HCT116 (cell line): ENCODE results near the gene COPS3. TPM values are rescaled to one million over a fixed set of nuclear protein-coding genes. Genes with fewer than 3 reads are reported as not detected.

Source experiments
- ATAC-seq: fragments of 200-7000 bp; cut with Tn5 transposase; 2 replicates; pipeline ENCODE4 v1.9.1; 2020; ENCODE audit warnings: mild to moderate bottlenecking, moderate library complexity
- BruUV-seq: library from RNA; stranded (reverse); fragments of 400-500 nt; replicated peaks from 2 replicates; lab custom pipeline; 2021; lab: Mats Ljungman, UMichigan
- CTCF ChIA-PET: fragments of 300-600 bp; sonication (Branson Sonifier 250); formaldehyde crosslinking; loops from one replicate; lab custom pipeline; 2021; ENCODE audit warnings: antibody characterized with exemption; lab: Charles Lee
- POLR2A ChIA-PET: fragments of 300-600, 350-600 bp; sonication (Branson Sonifier 250); formaldehyde crosslinking; loops from one replicate; lab custom pipeline; 2021; ENCODE audit warnings: antibody characterized with exemption; lab: Charles Lee
- RAD21 ChIA-PET, 2 experiments: fragments of 300-600 bp; sonication (Branson Sonifier 250); formaldehyde crosslinking; loops; one replicate each; lab custom pipeline; 2023; ENCODE audit warnings: low total read pairs in 2 of 2; ENCODE audit not compliant: uncharacterized antibody in 2 of 2, unreplicated experiment in 2 of 2, low non-redundant PET in 1 of 2; lab: Charles Lee
- DNase-seq: peaks from one replicate; pipeline ENCODE4 v3.0.0-alpha.2; 2010; ENCODE audit warnings: low read depth, low spot score
- H2AFZ ChIP-seq: fragments of 200-600 bp; shearing (Covaris generic), sonication (generic); 2 replicates; pipeline ENCODE4 v1.6.1; 2017; ENCODE audit warnings: low read depth, mixed run types, mixed read lengths, antibody characterized with exemption, low read length; ENCODE audit not compliant: poor library complexity, severe bottlenecking
- H3K27ac ChIP-seq: 2 replicates; pipeline ENCODE4 v1.5.1; 2012; ENCODE audit warnings: low read depth, low read length
- H3K27me3 ChIP-seq: fragments of 200-600 bp; sonication (generic); 2 replicates; pipeline ENCODE4 v1.6.1; 2016; ENCODE audit warnings: mixed run types, low read length, mixed read lengths; ENCODE audit not compliant: insufficient read depth
- H3K36me3 ChIP-seq, 2 experiments: fragments of 200-500 bp in 1 of 2; fragments of 200-600 bp in 1 of 2; sonication (Bioruptor generic) in 1 of 2; sonication (generic) in 1 of 2; 2 replicates each; pipeline versions ENCODE4 v1.5.1 to v1.6.1; 2014 to 2016; ENCODE audit warnings: low read length in 2 of 2, inconsistent platforms in 1 of 2, mixed read lengths in 1 of 2, mixed run types in 1 of 2; ENCODE audit not compliant: insufficient read depth in 2 of 2, control insufficient read depth in 1 of 2
- H3K4me1 ChIP-seq, 2 experiments: fragments of 200-600 bp in 1 of 2; sonication (generic) in 1 of 2; 2 replicates each; pipeline versions ENCODE4 v1.5.1 to v1.6.1; 2012 to 2017; ENCODE audit warnings: low read length in 2 of 2, inconsistent platforms in 1 of 2, mild to moderate bottlenecking in 1 of 2, mixed read lengths in 1 of 2, mixed run types in 1 of 2, moderate library complexity in 1 of 2; ENCODE audit not compliant: insufficient read depth in 2 of 2, control insufficient read depth in 1 of 2
- H3K4me2 ChIP-seq: fragments of 200-600 bp; sonication (generic); 2 replicates; pipeline ENCODE4 v1.6.1; 2017; ENCODE audit warnings: mixed run types, low read length, mixed read lengths
- H3K4me3 ChIP-seq, 2 experiments: fragments of 200-600 bp in 1 of 2; sonication (generic) in 1 of 2; replicated peaks in 1 of 2; 2 replicates each; pipeline ENCODE4 v1.5.1; 2011 to 2016; ENCODE audit warnings: low read length in 2 of 2, control low read depth in 1 of 2, low read depth in 1 of 2, mild to moderate bottlenecking in 1 of 2, mixed read lengths in 1 of 2, mixed run types in 1 of 2
- H3K79me2 ChIP-seq: fragments of 200-600 bp; sonication (generic); 2 replicates; pipeline ENCODE4 v1.6.1; 2017; ENCODE audit warnings: mild to moderate bottlenecking, mixed run types, low read length, moderate library complexity, mixed read lengths; ENCODE audit not compliant: insufficient read depth
- H3K9ac ChIP-seq: fragments of 200-600 bp; sonication (generic); 2 replicates; pipeline ENCODE4 v1.6.1; 2016; ENCODE audit warnings: low read length, mixed read lengths
- H3K9me2 ChIP-seq: fragments of 200-600 bp; sonication (generic), shearing (Covaris generic); 2 replicates; pipeline ENCODE4 v1.6.1; 2017; ENCODE audit warnings: mixed run types, mild to moderate bottlenecking, moderate library complexity; ENCODE audit not compliant: insufficient read depth
- H3K9me3 ChIP-seq, 2 experiments: fragments of 200-500 bp in 1 of 2; fragments of 200-600 bp in 1 of 2; sonication (Bioruptor generic) in 1 of 2; sonication (generic) in 1 of 2; 2 replicates each; pipeline ENCODE4 v1.6.1; 2014 to 2017; ENCODE audit warnings: low read length in 2 of 2, mixed read lengths in 2 of 2, inconsistent platforms in 1 of 2, low read depth in 1 of 2, mild to moderate bottlenecking in 1 of 2, mixed run types in 1 of 2, moderate library complexity in 1 of 2; ENCODE audit not compliant: control insufficient read depth in 1 of 2, insufficient read depth in 1 of 2
- H4K20me1 ChIP-seq: fragments of 200-600 bp; sonication (generic), shearing (Covaris generic); 2 replicates; pipeline ENCODE4 v1.6.1; 2017; ENCODE audit warnings: mixed run types, mild to moderate bottlenecking, moderate library complexity; ENCODE audit not compliant: insufficient read depth
- CBX3 ChIP-seq: IDR thresholded peaks from 2 replicates; pipeline ENCODE4 v1.6.1; 2012; ENCODE audit warnings: low read depth
- EGR1 ChIP-seq: IDR thresholded peaks from 2 replicates; pipeline ENCODE4 v1.6.1; 2012; ENCODE audit warnings: low read depth
- EZH2 ChIP-seq: fragments of 200-600 bp; sonication (generic); IDR thresholded peaks from 2 replicates; pipeline ENCODE4 v1.6.1; 2017; ENCODE audit warnings: antibody characterized with exemption, mixed run types
- JUND ChIP-seq: IDR thresholded peaks from 2 replicates; pipeline ENCODE4 v1.6.1; 2012
- MAX ChIP-seq: IDR thresholded peaks from 2 replicates; pipeline ENCODE4 v1.6.1; 2012
- POLR2A ChIP-seq: IDR thresholded peaks from 2 replicates; pipeline ENCODE4 v1.7.0; 2011; ENCODE audit warnings: borderline replicate concordance; ENCODE audit not compliant: insufficient read depth, insufficient read length; ENCODE audit errors: extremely low read depth
- SRF ChIP-seq: IDR thresholded peaks from 2 replicates; pipeline ENCODE4 v1.6.1; 2012; ENCODE audit warnings: low read depth
- TCF7L2 ChIP-seq: IDR thresholded peaks from 2 replicates; pipeline ENCODE4 v1.7.0; 2011; ENCODE audit warnings: borderline replicate concordance, inconsistent platforms; ENCODE audit not compliant: insufficient read depth, insufficient read length; ENCODE audit errors: extremely low read depth
- intact Hi-C: fragments of 100-400 bp; cut with micrococcal nuclease; formaldehyde crosslinking; loops from 2 replicates; pipeline ENCODE4 v1.10.0; 2022
- total RNA-seq: library from RNA; stranded (reverse); gene quantifications from one replicate; pipeline ENCODE4 v1.2.1, GENCODE V29; 2021; ENCODE audit not compliant: unreplicated experiment

The COPS3 gene
- total RNA-seq, 1 experiment from 2014 or later: 99.0 TPM

DNA sequence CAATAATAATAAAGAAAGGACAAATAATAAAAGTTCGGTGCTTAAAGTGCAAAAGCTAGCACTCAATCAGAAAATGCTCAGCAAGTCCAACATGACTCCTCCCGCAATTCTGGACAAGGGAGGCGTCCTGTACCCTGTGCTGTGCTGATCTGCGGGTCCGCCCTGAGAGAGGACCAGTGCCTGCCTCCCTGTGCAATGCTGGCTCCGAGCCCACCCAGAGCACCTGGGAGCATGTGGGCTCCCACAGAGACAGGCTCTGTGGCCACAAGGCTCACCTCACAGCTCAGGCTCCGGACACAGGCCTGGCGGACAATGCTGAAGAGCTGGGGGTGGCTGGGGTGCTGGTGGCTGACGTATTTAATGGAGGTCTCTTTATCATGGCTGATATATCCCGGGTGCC is 55.1 kb downstream of the COPS3 start:
- no peaks in the 10 kb centered on the region for H3K27me3 ChIP-seq
- H3K4me3 ChIP-seq: no peak overlapping the region
- no peak overlapping the region for H2AFZ ChIP-seq
- peaks cover 23 to 34% of the 10 kb centered on the region in 2 experiments for H3K36me3 ChIP-seq
- no peak overlapping the region for H3K4me2 ChIP-seq
- DNase-seq: no peak
- no peaks in the 10 kb centered on the region for H3K9me2 ChIP-seq
- H3K27ac ChIP-seq: no peak overlapping the region
- no peaks in the 10 kb centered on the region for H3K79me2 ChIP-seq
- ChIA-PET POLR2A (no interaction called here), RAD21 (no interaction called here), CTCF (no interaction called here)
- no TSS peak for BruUV-seq
- intact Hi-C loops: no loop called here
- H3K9me3 ChIP-seq: no peaks in the 10 kb centered on the region
- ATAC-seq: no peak
- no peaks in the 10 kb centered on the region for H3K4me1 ChIP-seq
- TF ChIP-seq TCF7L2: no peak
- TF ChIP-seq SRF: no peak
- no peak for TF ChIP-seq EZH2
- TF ChIP-seq CBX3: no peak
- TF ChIP-seq POLR2A: no peak
- no peak for TF ChIP-seq EGR1
- no peaks in the 10 kb centered on the region for H4K20me1 ChIP-seq
- H3K9ac ChIP-seq: no peak overlapping the region

DNA sequence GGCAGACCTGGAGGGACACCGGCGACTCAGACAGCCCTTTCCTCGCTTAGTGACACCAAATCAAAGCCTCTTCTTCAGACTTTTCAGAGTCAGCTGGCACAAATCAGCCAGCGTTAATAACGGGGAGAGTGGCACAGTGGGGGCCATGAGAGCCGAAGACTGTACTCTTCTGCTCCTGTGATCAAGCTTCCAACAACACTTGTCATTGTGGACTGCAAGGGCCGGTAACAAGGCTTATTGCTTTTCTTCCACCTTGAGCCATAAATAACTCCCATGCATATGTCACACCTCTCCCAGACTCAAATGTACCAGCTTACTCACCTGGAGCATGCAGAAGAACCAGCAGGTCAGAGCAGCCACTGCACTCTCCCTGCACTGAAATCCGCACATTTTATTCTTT is 56.9 kb downstream of the COPS3 start:
- no peaks in the 10 kb centered on the region for H3K79me2 ChIP-seq
- no peak overlapping the region for H3K4me2 ChIP-seq
- no peaks in the 10 kb centered on the region for H3K9me2 ChIP-seq
- DNase-seq (no peak), ATAC-seq (no peak)
- no peak overlapping the region for H3K9ac ChIP-seq
- BruUV-seq: no TSS peak
- ChIA-PET RAD21 (no interaction called here), CTCF (no interaction called here), POLR2A (no interaction called here)
- intact Hi-C loops: no loop called here
- H3K36me3 ChIP-seq: peaks cover 23 to 38% of the 10 kb centered on the region in 2 experiments
- no peak overlapping the region for H2AFZ ChIP-seq
- H3K27ac ChIP-seq: no peak overlapping the region
- no peaks in the 10 kb centered on the region for H4K20me1 ChIP-seq
- no peaks in the 10 kb centered on the region for H3K4me1 ChIP-seq
- no peaks in the 10 kb centered on the region for H3K27me3 ChIP-seq
- no peaks in the 10 kb centered on the region for H3K9me3 ChIP-seq
- H3K4me3 ChIP-seq: no peak overlapping the region
- no peak for TF ChIP-seq MAX
- no peak for TF ChIP-seq JUND
- TF ChIP-seq CBX3: no peak
- TF ChIP-seq SRF: no peak
